Stimulated activated CD4-positive, alpha-beta T cell treated with anti-CD3 and anti-CD28 coated beads, TNF-alpha, amount 100 ng/mL, for 48 hours (primary cell): ENCODE data around the gene MPZL1.
"Not testable (repeated sequence)": the region's sequence is repeated elsewhere in the genome, so short reads cannot be mapped to it uniquely, and the experiment has no call there.

ENCODE experiments used
- DNase-seq, 3 donors: peaks; one replicate each; pipeline ENCODE4 v3.0.0-alpha.2; 2020; ENCODE audit warnings: low read depth in 3 of 3

MPZL1 gene

GRCh38 chr1:167808690-167809089, 86.9 kb downstream of the MPZL1 start:
- no peak for DNase-seq

GRCh38 chr1:167812972-167813371, 91.2 kb downstream of the MPZL1 start:
- DNase-seq = no peak

GRCh38 chr1:167815650-167816049, 93.9 kb downstream of the MPZL1 start:
- DNase-seq = no peak

GRCh38 chr1:167819849-167820683, 98.3 kb downstream of the MPZL1 start:
- DNase-seq = no peak

- DNase-seq = no peak
Observed at GRCh38 chr1:167820684-167821355, 99.0 kb downstream of the MPZL1 start.

GRCh38 chr1:167821356-167821685, 99.5 kb downstream of the MPZL1 start:
- no peak for DNase-seq

- DNase-seq = no peak
Observed at GRCh38 chr1:167821969-167822685, 100.3 kb downstream of the MPZL1 start.

GRCh38 chr1:167824163-167824794, 102.5 kb downstream of the MPZL1 start:
- DNase-seq = no peak

- no peak for DNase-seq
Observed at GRCh38 chr1:167825419-167826079, 103.8 kb downstream of the MPZL1 start.

- DNase-seq = no peak
Observed at GRCh38 chr1:167826127-167826526, 104.3 kb downstream of the MPZL1 start.

- DNase-seq = no peak
Observed at GRCh38 chr1:167829868-167830267, 108.1 kb downstream of the MPZL1 start.

GRCh38 chr1:167830668-167831067, 108.9 kb downstream of the MPZL1 start:
- not testable (repeated sequence) for DNase-seq

- no peak for DNase-seq
Observed at GRCh38 chr1:167832693-167833092, 110.9 kb downstream of the MPZL1 start.

- DNase-seq = no peak
Observed at GRCh38 chr1:167833904-167834303, 112.1 kb downstream of the MPZL1 start.

- DNase-seq = no peak
Observed at GRCh38 chr1:167836197-167836596, 114.4 kb downstream of the MPZL1 start.

GRCh38 chr1:167837326-167837725, 115.5 kb downstream of the MPZL1 start:
- DNase-seq = no peak

GRCh38 chr1:167839009-167839408, 117.2 kb downstream of the MPZL1 start:
- DNase-seq = no peak
